K562 (cell line): ENCODE measurements around the gene GRB2. TPM values are rescaled to one million over a fixed set of nuclear protein-coding genes. Genes with fewer than 3 reads are reported as not detected.

Source experiments
- ATAC-seq: fragments of 200-7000 bp; cut with Tn5 transposase; 3 replicates; pipeline ENCODE4 v1.9.1; 2020; ENCODE audit warnings: moderate library complexity
- BruUV-seq: library from RNA; stranded (reverse); fragments of 400-500 nt; replicated peaks from 2 replicates; lab custom pipeline; 2021; lab: Mats Ljungman, UMichigan
- CTCF ChIA-PET: fragments of 300-600 bp; formaldehyde crosslinking; extraction: SDS; loops from one replicate; lab custom pipeline; 2021; ENCODE audit warnings: low intra/inter-chr PET ratio; lab: Yijun Ruan, JAX
- POLR2A ChIA-PET: fragments of 300-600, 350-650 bp; sonication (Branson Sonifier 250); formaldehyde crosslinking; extraction: SDS; loops from one replicate; lab custom pipeline; 2021; ENCODE audit warnings: antibody characterized with exemption, inconsistent platforms; lab: Yijun Ruan, JAX
- DNase-seq, 4 experiments: peaks; one replicate each; pipeline versions ENCODE4 v3.0.0 to v3.0.0-alpha.2; 2011 to 2018; ENCODE audit warnings: low spot score in 3 of 4, mixed read lengths in 3 of 4; ENCODE audit errors: extremely low read depth in 1 of 4
- FAIRE-seq: peaks from 2 replicates; lab custom pipeline; 2011; peaks lifted over from hg19 to GRCh38; lab: Jason Lieb, UNC
- H2AFZ ChIP-seq: 2 replicates; pipeline ENCODE4 v1.6.0; 2011; ENCODE audit warnings: low read depth, low read length, control low read depth, inconsistent platforms
- H3K27ac ChIP-seq: fragments of 200-600 bp; 3 replicates; pipeline ENCODE4 v1.8.0; 2011; ENCODE audit warnings: low read depth, mild to moderate bottlenecking, control low read depth, inconsistent platforms, low read length, moderate library complexity, mixed read lengths; ENCODE audit errors: extremely low read depth
- H3K27me3 ChIP-seq, 2 experiments: fragments of 300-600 bp in 1 of 2; 2 replicates in 1 of 2; 3 replicates in 1 of 2; pipeline versions ENCODE4 v1.6.0 to v1.8.0; 2011; ENCODE audit warnings: inconsistent platforms in 2 of 2, low read length in 2 of 2, mild to moderate bottlenecking in 1 of 2, mixed read lengths in 1 of 2, moderate library complexity in 1 of 2; ENCODE audit not compliant: control insufficient read depth in 2 of 2, insufficient read depth in 2 of 2
- H3K36me3 ChIP-seq: fragments of 300-600 bp; 3 replicates; pipeline ENCODE4 v1.8.0; 2011; ENCODE audit warnings: mild to moderate bottlenecking, low read length, inconsistent platforms; ENCODE audit not compliant: control insufficient read depth, insufficient read depth
- H3K4me1 ChIP-seq, 2 experiments: fragments of 200-600 bp in 1 of 2; replicated peaks in 1 of 2; 2 replicates in 1 of 2; 3 replicates in 1 of 2; pipeline versions ENCODE4 v1.5.1 to v1.8.0; 2011; ENCODE audit warnings: inconsistent platforms in 2 of 2, low read length in 2 of 2, mild to moderate bottlenecking in 1 of 2, mixed read lengths in 1 of 2, moderate library complexity in 1 of 2; ENCODE audit not compliant: control insufficient read depth in 2 of 2, insufficient read depth in 2 of 2
- H3K4me2 ChIP-seq: 2 replicates; pipeline ENCODE4 v1.6.1; 2011; ENCODE audit warnings: low read length, control low read depth, inconsistent platforms, mixed read lengths; ENCODE audit not compliant: insufficient read depth
- H3K4me3 ChIP-seq: fragments of 200-600 bp; sonication (generic), shearing (Covaris generic); 2 replicates; pipeline ENCODE4 v1.5.1; 2016; ENCODE audit warnings: control low read depth, inconsistent platforms
- H3K79me2 ChIP-seq: fragments of 200-600 bp; 3 replicates; pipeline ENCODE4 v1.8.0; 2011; ENCODE audit warnings: low read length, inconsistent platforms; ENCODE audit not compliant: control insufficient read depth, insufficient read depth
- H3K9ac ChIP-seq, 2 experiments: 2 replicates each; pipeline versions ENCODE4 v1.6.0 to v1.6.1; 2011; ENCODE audit warnings: low read depth in 2 of 2, low read length in 2 of 2, control low read depth in 1 of 2, inconsistent platforms in 1 of 2, mild to moderate bottlenecking in 1 of 2, mixed read lengths in 1 of 2; ENCODE audit not compliant: insufficient read depth in 1 of 2
- H3K9me1 ChIP-seq: one replicate; pipeline ENCODE4 v1.6.0; 2011; ENCODE audit warnings: inconsistent platforms, mild to moderate bottlenecking, low read length, moderate library complexity; ENCODE audit not compliant: control insufficient read depth, insufficient read depth
- H3K9me3 ChIP-seq: replicated peaks from 2 replicates; pipeline ENCODE4 v1.5.1; 2011; ENCODE audit warnings: low read depth, low read length, inconsistent platforms; ENCODE audit not compliant: control insufficient read depth, insufficient read depth
- H4K20me1 ChIP-seq: replicated peaks from 2 replicates; pipeline ENCODE4 v1.6.1; 2011; ENCODE audit warnings: low read length, inconsistent platforms, mixed read lengths; ENCODE audit not compliant: control insufficient read depth, insufficient read depth
- FOS ChIP-seq: IDR thresholded peaks from 3 replicates; pipeline ENCODE4 v1.6.1; 2011; ENCODE audit not compliant: insufficient read length; ENCODE audit errors: extremely low read depth
- FOXA1 ChIP-seq: fragments of 450-650 bp; IDR thresholded peaks from 2 replicates; pipeline ENCODE4 v1.6.1; 2016; ENCODE audit warnings: mild to moderate bottlenecking, borderline replicate concordance
- JUNB ChIP-seq: fragments of 450-650 bp; formaldehyde crosslinking; conservative IDR thresholded peaks from 2 replicates; pipeline ENCODE4 v1.4.0; 2020; ENCODE audit warnings: mild to moderate bottlenecking
- KLF13 ChIP-seq: fragments of 450-650 bp; IDR thresholded peaks from 2 replicates; pipeline ENCODE4 v1.6.1; 2016; ENCODE audit warnings: missing genetic modification characterization, low read depth, mild to moderate bottlenecking, missing compliant biosample characterization, moderate library complexity, borderline replicate concordance
- LCOR ChIP-seq: sonication (generic); formaldehyde crosslinking; IDR thresholded peaks from 2 replicates; pipeline ENCODE4 v1.8.0; 2022; ENCODE audit warnings: mild to moderate bottlenecking, missing genetic modification reagents
- SLC30A9 ChIP-seq: fragments of 250-450 bp; sonication (Bioruptor Pico); IDR thresholded peaks from 2 replicates; pipeline ENCODE4 v1.8.0; 2022; ENCODE audit warnings: mild to moderate bottlenecking, moderate library complexity
- SMARCA4 ChIP-seq: fragments of 450-650 bp; IDR thresholded peaks from 2 replicates; pipeline ENCODE4 v1.6.1; 2016
- TAF15 ChIP-seq: fragments of 200-400 bp; formaldehyde crosslinking; IDR thresholded peaks from 2 replicates; pipeline ENCODE4 v1.6.1; 2017; ENCODE audit warnings: mild to moderate bottlenecking, low read depth, low read length, moderate library complexity
- TAF9B ChIP-seq: fragments of 450-650 bp; IDR thresholded peaks from 2 replicates; pipeline ENCODE4 v1.6.1; 2018; ENCODE audit warnings: mild to moderate bottlenecking; ENCODE audit not compliant: partially characterized antibody
- TCF3 ChIP-seq: sonication (generic); formaldehyde crosslinking; IDR thresholded peaks from 2 replicates; pipeline ENCODE4 v1.4.0; 2020; ENCODE audit warnings: mild to moderate bottlenecking, missing genetic modification reagents
- ZFP36 ChIP-seq: fragments of 150-350 bp; IDR thresholded peaks from 2 replicates; pipeline ENCODE4 v1.6.1; 2018; ENCODE audit warnings: low read length, low read depth; ENCODE audit not compliant: partially characterized antibody
- ZNF24 ChIP-seq: fragments of 450-650 bp; IDR thresholded peaks from 2 replicates; pipeline ENCODE4 v1.6.1; 2016
- ZNF253 ChIP-seq: fragments of 250-450 bp; sonication (Bioruptor Pico); conservative IDR thresholded peaks from 2 replicates; pipeline ENCODE4 v1.6.1; 2021; ENCODE audit warnings: mild to moderate bottlenecking
- WGBS: fragments of 100-300 bp; shearing (Covaris generic); methylation state at CpG from one replicate; pipeline ENCODE4 v1.1.6; 2016; ENCODE audit warnings: low coverage, mixed read lengths; ENCODE audit not compliant: insufficient coverage; ENCODE audit errors: missing lambda C conversion rate; 5-methylcytosine and 5-hydroxymethylcytosine counted together
- in situ Hi-C: fragments of 300-500 bp; cut with MboI; formaldehyde crosslinking; loops from 4 replicates; pipeline ENCODE4 v1.15.0; 2018; ENCODE audit warnings: inconsistent platforms, mixed read lengths
- intact Hi-C: fragments of 100-400 bp; cut with micrococcal nuclease; formaldehyde crosslinking; loops from 2 replicates; pipeline ENCODE4 v1.14.2; 2022
- polyA plus RNA-seq, 8 experiments: library from polyadenylated mRNA; depleted of rRNA in 4 of 8; stranded (reverse) in 5 of 8; unstranded in 3 of 8; fragments of >200 nt; fragmentation: Nextera tagmentation in 2 of 8; fragmentation: Illumina TruSeq in 1 of 8; extraction: Ambion mirVana in 2 of 8; extraction: Trizol in 1 of 8; gene quantifications; 2 replicates each; pipeline versions ENCODE4 v1.2.1 to v1.2.3, GENCODE V29; 2011 to 2014; ENCODE audit warnings: inconsistent platforms in 1 of 8, missing spikeins in 1 of 8
- total RNA-seq, 7 experiments: library from RNA; depleted of rRNA in 6 of 7; stranded (reverse); fragments of >200 nt in 6 of 7; fragmentation: Illumina TruSeq in 2 of 7; extraction: Trizol in 2 of 7; gene quantifications; 2 replicates each; pipeline versions ENCODE4 v1.2.1 to v1.2.3, GENCODE V29; 2011 to 2021; ENCODE audit warnings: low replicate concordance in 1 of 7
- TF ChIP-seq, protein P1 (sequence below): sonication (generic); formaldehyde crosslinking; IDR thresholded peaks from 2 replicates; pipeline ENCODE4 v1.8.0; 2022; ENCODE audit warnings: mild to moderate bottlenecking, missing genetic modification reagents
- TF ChIP-seq, protein P2 (sequence below): fragments of 450-650 bp; formaldehyde crosslinking; IDR thresholded peaks from 2 replicates; pipeline ENCODE4 v1.4.0; 2020; ENCODE audit warnings: mild to moderate bottlenecking
- TF ChIP-seq, protein P3 (sequence below): sonication (generic); formaldehyde crosslinking; IDR thresholded peaks from 2 replicates; pipeline ENCODE4 v1.8.1; 2023; ENCODE audit warnings: mild to moderate bottlenecking, missing genetic modification reagents
- TF ChIP-seq, protein P4 (sequence below): sonication (generic); formaldehyde crosslinking; IDR thresholded peaks from 2 replicates; pipeline ENCODE4 v1.9.0; 2022; ENCODE audit warnings: mild to moderate bottlenecking, missing genetic modification reagents

GRB2 gene
- total and polyA plus RNA-seq, 9 of the 15 experiments (the other 6 are each of a cell fraction or from before 2014, with no cell fraction given): 57.2 to 136 (median 84.8) TPM

DNA sequence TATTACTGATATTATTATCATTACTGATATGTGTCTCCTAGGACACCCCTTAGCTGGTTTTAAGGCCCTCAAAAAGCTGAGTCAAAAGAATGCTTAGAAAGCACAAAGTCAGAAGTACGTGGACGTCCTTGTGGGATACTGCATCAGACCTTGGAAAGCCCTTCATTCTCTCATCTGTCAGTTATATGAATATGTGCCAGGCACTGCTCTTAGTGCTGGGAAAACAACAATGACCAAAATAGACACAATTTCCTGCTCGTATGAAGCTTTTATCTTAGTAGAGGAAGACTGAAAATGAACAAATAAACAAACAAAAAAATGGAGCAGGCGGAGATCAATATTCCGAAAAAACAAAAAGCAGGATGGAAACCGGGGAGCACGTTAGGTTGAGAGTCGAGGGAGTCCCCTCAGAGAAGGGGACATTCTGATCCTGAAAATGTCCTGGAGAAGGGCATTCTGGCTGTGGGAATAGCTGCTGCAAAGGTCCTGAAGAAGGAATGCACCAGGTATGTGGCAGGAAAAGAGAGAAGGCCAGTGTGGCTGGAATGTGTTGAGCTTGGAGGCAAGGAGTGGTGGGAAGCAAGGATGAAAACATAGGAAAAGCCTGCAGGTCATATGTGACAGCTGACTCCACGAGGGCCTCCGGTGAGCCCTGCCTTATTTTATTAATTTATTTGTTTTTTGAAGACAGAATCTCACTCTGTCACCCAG is 35.4 kb upstream of the GRB2 start:
- DNase-seq: no peak
- BruUV-seq: no TSS peak
- in situ Hi-C loops (no loop called here), intact Hi-C loops (no loop called here)
- H3K9me1 ChIP-seq: no peaks in the 10 kb centered on the region
- no peak overlapping the region for H2AFZ ChIP-seq
- no peak for TF ChIP-seq SMARCA4
- TF ChIP-seq, protein P1, sequence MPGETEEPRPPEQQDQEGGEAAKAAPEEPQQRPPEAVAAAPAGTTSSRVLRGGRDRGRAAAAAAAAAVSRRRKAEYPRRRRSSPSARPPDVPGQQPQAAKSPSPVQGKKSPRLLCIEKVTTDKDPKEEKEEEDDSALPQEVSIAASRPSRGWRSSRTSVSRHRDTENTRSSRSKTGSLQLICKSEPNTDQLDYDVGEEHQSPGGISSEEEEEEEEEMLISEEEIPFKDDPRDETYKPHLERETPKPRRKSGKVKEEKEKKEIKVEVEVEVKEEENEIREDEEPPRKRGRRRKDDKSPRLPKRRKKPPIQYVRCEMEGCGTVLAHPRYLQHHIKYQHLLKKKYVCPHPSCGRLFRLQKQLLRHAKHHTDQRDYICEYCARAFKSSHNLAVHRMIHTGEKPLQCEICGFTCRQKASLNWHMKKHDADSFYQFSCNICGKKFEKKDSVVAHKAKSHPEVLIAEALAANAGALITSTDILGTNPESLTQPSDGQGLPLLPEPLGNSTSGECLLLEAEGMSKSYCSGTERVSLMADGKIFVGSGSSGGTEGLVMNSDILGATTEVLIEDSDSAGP (CRISPR knock-in tag): no peak
- TF ChIP-seq, protein P2, sequence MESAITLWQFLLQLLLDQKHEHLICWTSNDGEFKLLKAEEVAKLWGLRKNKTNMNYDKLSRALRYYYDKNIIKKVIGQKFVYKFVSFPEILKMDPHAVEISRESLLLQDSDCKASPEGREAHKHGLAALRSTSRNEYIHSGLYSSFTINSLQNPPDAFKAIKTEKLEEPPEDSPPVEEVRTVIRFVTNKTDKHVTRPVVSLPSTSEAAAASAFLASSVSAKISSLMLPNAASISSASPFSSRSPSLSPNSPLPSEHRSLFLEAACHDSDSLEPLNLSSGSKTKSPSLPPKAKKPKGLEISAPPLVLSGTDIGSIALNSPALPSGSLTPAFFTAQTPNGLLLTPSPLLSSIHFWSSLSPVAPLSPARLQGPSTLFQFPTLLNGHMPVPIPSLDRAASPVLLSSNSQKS (CRISPR knock-in tag): no peak
- no peak for TF ChIP-seq KLF13 (tag)
- TF ChIP-seq, protein P3, sequence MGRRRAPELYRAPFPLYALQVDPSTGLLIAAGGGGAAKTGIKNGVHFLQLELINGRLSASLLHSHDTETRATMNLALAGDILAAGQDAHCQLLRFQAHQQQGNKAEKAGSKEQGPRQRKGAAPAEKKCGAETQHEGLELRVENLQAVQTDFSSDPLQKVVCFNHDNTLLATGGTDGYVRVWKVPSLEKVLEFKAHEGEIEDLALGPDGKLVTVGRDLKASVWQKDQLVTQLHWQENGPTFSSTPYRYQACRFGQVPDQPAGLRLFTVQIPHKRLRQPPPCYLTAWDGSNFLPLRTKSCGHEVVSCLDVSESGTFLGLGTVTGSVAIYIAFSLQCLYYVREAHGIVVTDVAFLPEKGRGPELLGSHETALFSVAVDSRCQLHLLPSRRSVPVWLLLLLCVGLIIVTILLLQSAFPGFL (CRISPR knock-in tag): no peak
- no peak for TF ChIP-seq ZNF253 (CRISPR knock-in tag)
- no peak for TF ChIP-seq LCOR (CRISPR knock-in tag)
- no peak for TF ChIP-seq FOXA1
- TF ChIP-seq FOS: no peak
- no peak for TF ChIP-seq SLC30A9 (CRISPR knock-in tag)
- no peak for TF ChIP-seq TCF3 (CRISPR knock-in tag)
- TF ChIP-seq ZNF24: no peak
- no peak for TF ChIP-seq ZFP36
- TF ChIP-seq TAF9B: no peak
- TF ChIP-seq, protein P4, sequence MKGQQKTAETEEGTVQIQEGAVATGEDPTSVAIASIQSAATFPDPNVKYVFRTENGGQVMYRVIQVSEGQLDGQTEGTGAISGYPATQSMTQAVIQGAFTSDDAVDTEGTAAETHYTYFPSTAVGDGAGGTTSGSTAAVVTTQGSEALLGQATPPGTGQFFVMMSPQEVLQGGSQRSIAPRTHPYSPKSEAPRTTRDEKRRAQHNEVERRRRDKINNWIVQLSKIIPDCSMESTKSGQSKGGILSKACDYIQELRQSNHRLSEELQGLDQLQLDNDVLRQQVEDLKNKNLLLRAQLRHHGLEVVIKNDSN (CRISPR knock-in tag): no peak
- no peak for TF ChIP-seq JUNB (CRISPR knock-in tag)
- no peak for TF ChIP-seq TAF15
- H3K9me3 ChIP-seq: no peaks in the 10 kb centered on the region
- FAIRE-seq: no peak
- peaks cover 5% of the 10 kb centered on the region in 2 experiments; a peak in 3 of 5 replicates for H3K4me1 ChIP-seq
- no peak overlapping the region for H3K4me3 ChIP-seq
- no peaks in the 10 kb centered on the region for H3K79me2 ChIP-seq
- WGBS: 30% methylated on average over 10 of the region's 10 CpGs
- H3K36me3 ChIP-seq: no peaks in the 10 kb centered on the region
- H3K9ac ChIP-seq: no peak overlapping the region
- H3K27me3 ChIP-seq: peaks cover 0 to 8% of the 10 kb centered on the region in 2 experiments; a peak in 2 of 5 replicates
- no peak for ATAC-seq
- no peaks in the 10 kb centered on the region for H4K20me1 ChIP-seq
- ChIA-PET CTCF (no interaction called here), POLR2A (no interaction called here)
- no peak overlapping the region for H3K27ac ChIP-seq
- no peak overlapping the region for H3K4me2 ChIP-seq
